Measurements from ENCODE around the gene MYH3.

DNA sequence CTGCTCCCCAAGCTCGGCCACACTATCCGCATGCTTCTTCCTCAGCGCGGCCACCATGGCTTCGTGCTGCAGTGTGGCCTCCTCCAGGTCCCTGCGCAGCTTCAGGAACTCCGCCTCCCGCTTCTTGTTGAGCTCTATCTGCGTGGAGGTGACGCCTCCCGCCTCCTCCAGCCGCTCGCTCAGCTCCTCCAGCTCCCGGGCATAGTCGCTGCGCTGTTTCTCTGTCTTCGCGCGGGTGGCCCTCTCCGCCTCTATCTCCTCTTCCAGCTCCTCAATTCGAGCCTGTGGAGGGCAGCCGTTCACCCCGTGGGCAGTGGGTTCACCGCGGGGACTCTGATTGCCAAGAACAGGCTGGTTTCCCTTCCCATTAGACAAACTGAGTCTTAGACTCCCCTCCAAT, 19.0 kb downstream of the MYH3 start:
- TF ChIP-seq, protein P1, sequence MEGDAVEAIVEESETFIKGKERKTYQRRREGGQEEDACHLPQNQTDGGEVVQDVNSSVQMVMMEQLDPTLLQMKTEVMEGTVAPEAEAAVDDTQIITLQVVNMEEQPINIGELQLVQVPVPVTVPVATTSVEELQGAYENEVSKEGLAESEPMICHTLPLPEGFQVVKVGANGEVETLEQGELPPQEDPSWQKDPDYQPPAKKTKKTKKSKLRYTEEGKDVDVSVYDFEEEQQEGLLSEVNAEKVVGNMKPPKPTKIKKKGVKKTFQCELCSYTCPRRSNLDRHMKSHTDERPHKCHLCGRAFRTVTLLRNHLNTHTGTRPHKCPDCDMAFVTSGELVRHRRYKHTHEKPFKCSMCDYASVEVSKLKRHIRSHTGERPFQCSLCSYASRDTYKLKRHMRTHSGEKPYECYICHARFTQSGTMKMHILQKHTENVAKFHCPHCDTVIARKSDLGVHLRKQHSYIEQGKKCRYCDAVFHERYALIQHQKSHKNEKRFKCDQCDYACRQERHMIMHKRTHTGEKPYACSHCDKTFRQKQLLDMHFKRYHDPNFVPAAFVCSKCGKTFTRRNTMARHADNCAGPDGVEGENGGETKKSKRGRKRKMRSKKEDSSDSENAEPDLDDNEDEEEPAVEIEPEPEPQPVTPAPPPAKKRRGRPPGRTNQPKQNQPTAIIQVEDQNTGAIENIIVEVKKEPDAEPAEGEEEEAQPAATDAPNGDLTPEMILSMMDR (IDR thresholded peaks at IDR 0.05): no peak
- no peak for TF ChIP-seq POLR2A (IDR thresholded peaks at IDR 0.05)

Measured in body of pancreas (tissue), 4 donors.